Neural progenitor cell (in vitro differentiated cells): ENCODE results near the gene ARHGEF12. TPM values are rescaled to one million over a fixed set of nuclear protein-coding genes. Genes with fewer than 3 reads are reported as not detected.

Experiments used
- DNase-seq: peaks from one replicate; pipeline ENCODE4 v3.0.0-alpha.2; 2016; ENCODE audit warnings: low spot score
- H2AFZ ChIP-seq: fragments of 200-600 bp; sonication (generic); replicated peaks from 2 replicates; pipeline ENCODE4 v1.6.1; 2016; ENCODE audit warnings: antibody characterized with exemption
- H3F3A ChIP-seq: fragments of 200-600 bp; sonication (generic); 2 replicates; pipeline ENCODE4 v1.6.1; 2016; ENCODE audit warnings: antibody characterized with exemption, low read depth
- H3K27ac ChIP-seq: fragments of 200-600 bp; sonication (generic); 2 replicates; pipeline ENCODE4 v1.5.1; 2016; ENCODE audit warnings: mild to moderate bottlenecking
- H3K27me3 ChIP-seq: fragments of 200-600 bp; sonication (generic); 2 replicates; pipeline ENCODE4 v1.6.1; 2016; ENCODE audit warnings: mild to moderate bottlenecking, moderate library complexity
- H3K36me3 ChIP-seq: fragments of 200-600 bp; sonication (generic); 2 replicates; pipeline ENCODE4 v1.5.1; 2016
- H3K4me1 ChIP-seq: fragments of 200-600 bp; sonication (generic); 2 replicates; pipeline ENCODE4 v1.6.1; 2016; ENCODE audit warnings: mixed run types
- H3K4me2 ChIP-seq: fragments of 200-600 bp; sonication (generic); 2 replicates; pipeline ENCODE4 v1.6.1; 2016
- H3K4me3 ChIP-seq: fragments of 200-600 bp; sonication (generic); 2 replicates; pipeline ENCODE4 v1.5.1; 2016
- H3K79me2 ChIP-seq: fragments of 200-600 bp; sonication (generic); 2 replicates; pipeline ENCODE4 v1.6.1; 2016; ENCODE audit warnings: low read depth
- H3K9ac ChIP-seq: fragments of 200-600 bp; sonication (generic); 2 replicates; pipeline ENCODE4 v1.6.1; 2016
- H3K9me3 ChIP-seq: fragments of 200-600 bp; sonication (generic); 2 replicates; pipeline ENCODE4 v1.5.1; 2016; ENCODE audit warnings: low read depth
- H4K20me1 ChIP-seq: fragments of 200-600 bp; sonication (generic); 2 replicates; pipeline ENCODE4 v1.6.1; 2016; ENCODE audit warnings: low read depth
- H3K27ac Mint-ChIP-seq: 3 replicates; pipeline ENCODE4 v1.8.0; 2021; ENCODE audit warnings: mixed read lengths
- H3K27me3 Mint-ChIP-seq: 2 replicates; pipeline ENCODE4 v1.8.0; 2022; ENCODE audit warnings: low read depth, mild to moderate bottlenecking, inconsistent platforms, moderate library complexity, mixed read lengths; ENCODE audit not compliant: insufficient read depth
- H3K36me3 Mint-ChIP-seq: 3 replicates; pipeline ENCODE4 v1.8.0; 2021; ENCODE audit warnings: mixed read lengths
- H3K4me1 Mint-ChIP-seq: 3 replicates; pipeline ENCODE4 v1.8.0; 2021; ENCODE audit warnings: mixed read lengths
- H3K4me3 Mint-ChIP-seq: 3 replicates; pipeline ENCODE4 v1.8.0; 2021; ENCODE audit warnings: mild to moderate bottlenecking, moderate library complexity, mixed read lengths
- H3K9me3 Mint-ChIP-seq: 3 replicates; pipeline ENCODE4 v1.8.0; 2020; ENCODE audit warnings: mixed read lengths
- EZH2 ChIP-seq: fragments of 200-600 bp; sonication (generic); IDR thresholded peaks from 2 replicates; pipeline ENCODE4 v1.6.1; 2017; ENCODE audit warnings: antibody characterized with exemption, mild to moderate bottlenecking, moderate library complexity
- EZH2phosphoT487 ChIP-seq: fragments of 200-600 bp; sonication (generic); IDR thresholded peaks from 2 replicates; pipeline ENCODE4 v1.6.1; 2017; ENCODE audit warnings: antibody characterized with exemption
- total RNA-seq: library from RNA; depleted of rRNA; stranded (reverse); fragments of >200 nt; gene quantifications from 2 replicates; pipeline ENCODE4 v1.2.3, GENCODE V29; 2015; ENCODE audit warnings: low replicate concordance
- TF ChIP-seq, protein P1 (sequence below): fragments of 200-600 bp; sonication (generic); IDR thresholded peaks from 2 replicates; pipeline ENCODE4 v1.5.1; 2017; ENCODE audit warnings: antibody characterized with exemption, mild to moderate bottlenecking

Gene ARHGEF12
- total RNA-seq, 1 donor from 2014 or later = 31.3 TPM

DNA sequence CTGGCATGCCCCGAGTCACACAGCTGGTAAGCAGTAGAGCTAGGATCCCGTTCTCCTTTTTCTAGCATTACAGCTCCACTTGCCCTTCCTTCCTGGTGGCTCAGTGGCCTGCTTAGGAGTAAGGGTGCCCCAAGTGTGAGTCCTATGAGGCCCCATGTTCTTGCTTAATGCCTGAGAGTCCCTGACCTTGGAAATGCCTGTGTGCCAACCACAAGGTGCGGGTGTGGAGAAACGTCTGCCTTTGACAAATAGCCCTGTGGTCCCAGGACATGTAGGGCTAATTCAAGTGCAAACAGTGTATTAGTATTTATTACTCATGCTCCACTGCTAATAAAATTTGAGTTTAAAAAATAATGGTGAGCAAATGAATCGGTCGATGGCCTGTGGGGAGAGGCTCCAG lies 193.7 kb downstream of the ARHGEF12 start:
- TF ChIP-seq, protein P1, sequence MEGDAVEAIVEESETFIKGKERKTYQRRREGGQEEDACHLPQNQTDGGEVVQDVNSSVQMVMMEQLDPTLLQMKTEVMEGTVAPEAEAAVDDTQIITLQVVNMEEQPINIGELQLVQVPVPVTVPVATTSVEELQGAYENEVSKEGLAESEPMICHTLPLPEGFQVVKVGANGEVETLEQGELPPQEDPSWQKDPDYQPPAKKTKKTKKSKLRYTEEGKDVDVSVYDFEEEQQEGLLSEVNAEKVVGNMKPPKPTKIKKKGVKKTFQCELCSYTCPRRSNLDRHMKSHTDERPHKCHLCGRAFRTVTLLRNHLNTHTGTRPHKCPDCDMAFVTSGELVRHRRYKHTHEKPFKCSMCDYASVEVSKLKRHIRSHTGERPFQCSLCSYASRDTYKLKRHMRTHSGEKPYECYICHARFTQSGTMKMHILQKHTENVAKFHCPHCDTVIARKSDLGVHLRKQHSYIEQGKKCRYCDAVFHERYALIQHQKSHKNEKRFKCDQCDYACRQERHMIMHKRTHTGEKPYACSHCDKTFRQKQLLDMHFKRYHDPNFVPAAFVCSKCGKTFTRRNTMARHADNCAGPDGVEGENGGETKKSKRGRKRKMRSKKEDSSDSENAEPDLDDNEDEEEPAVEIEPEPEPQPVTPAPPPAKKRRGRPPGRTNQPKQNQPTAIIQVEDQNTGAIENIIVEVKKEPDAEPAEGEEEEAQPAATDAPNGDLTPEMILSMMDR = no peak
- TF ChIP-seq EZH2phosphoT487 (no peak), EZH2 (no peak)
- Mint-ChIP-seq H3K9me3 (no peaks in the 10 kb centered on the region), H3K27ac (no peak overlapping the region), H3K4me1 (peaks cover 24% of the 10 kb centered on the region), H3K4me3 (no peak overlapping the region), H3K36me3 (no peaks in the 10 kb centered on the region), H3K27me3 (peaks cover 27% of the 10 kb centered on the region)
- Histone ChIP-seq H3K79me2 (no peaks in the 10 kb centered on the region), H2AFZ (no peak overlapping the region), H3K27me3 (no peaks in the 10 kb centered on the region), H3K4me3 (no peak overlapping the region), H3F3A (peaks cover 33% of the 10 kb centered on the region), H3K4me1 (peaks cover 22% of the 10 kb centered on the region), H3K9ac (no peak overlapping the region), H4K20me1 (peaks cover 16% of the 10 kb centered on the region), H3K9me3 (no peaks in the 10 kb centered on the region), H3K36me3 (no peaks in the 10 kb centered on the region), H3K4me2 (no peak overlapping the region), H3K27ac (no peak overlapping the region)
- no peak for DNase-seq

DNA sequence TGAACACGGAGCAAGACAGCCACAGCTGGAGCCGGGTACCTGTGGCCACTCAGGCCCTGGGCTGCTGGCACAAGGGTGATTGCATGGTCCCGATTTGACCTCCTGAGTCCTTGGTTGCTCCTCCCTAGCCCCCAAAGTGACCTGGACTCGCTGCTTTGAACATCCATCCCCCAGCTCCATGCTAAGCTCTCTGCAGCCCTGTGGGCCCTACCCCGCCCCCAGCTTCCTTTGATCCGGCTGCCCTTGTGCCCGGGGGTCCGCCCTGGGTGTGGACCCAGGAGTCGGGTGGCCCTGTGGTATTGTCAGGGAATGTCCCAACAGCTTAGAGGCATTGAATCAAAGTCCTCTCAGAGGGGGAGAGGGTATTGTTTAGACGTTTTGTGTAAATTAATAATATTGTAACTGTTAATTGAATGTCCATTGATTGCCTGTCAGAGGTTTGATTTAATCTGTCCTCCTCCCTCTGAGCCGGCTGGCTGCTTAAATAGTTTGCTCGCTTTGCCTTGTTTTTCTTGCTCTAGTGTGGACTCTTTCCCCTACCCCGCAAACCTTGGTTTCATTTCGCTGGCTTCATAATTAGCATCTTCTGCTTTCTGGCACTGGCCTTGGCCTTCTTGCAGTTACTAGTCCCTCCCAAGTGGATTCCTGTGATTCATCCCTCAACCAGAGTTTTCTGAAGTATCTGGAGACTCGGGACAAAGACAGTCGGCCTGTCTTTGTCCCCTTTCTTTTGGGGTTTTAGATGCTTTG lies 196.0 kb downstream of the ARHGEF12 start:
- no peak for DNase-seq
- H3K4me2 ChIP-seq = peak overlapping the region; percentile 39
- no peaks in the 10 kb centered on the region for H3K79me2 ChIP-seq
- H2AFZ ChIP-seq = no peak overlapping the region
- H3K4me3 Mint-ChIP-seq = no peak overlapping the region
- H3K4me1 ChIP-seq = peaks cover 24% of the 10 kb centered on the region
- H3K4me1 Mint-ChIP-seq = peaks cover 21% of the 10 kb centered on the region
- peak overlapping the region; percentile 10 for H3K27ac Mint-ChIP-seq
- H3K9ac ChIP-seq = no peak overlapping the region
- peaks cover 23% of the 10 kb centered on the region for H3F3A ChIP-seq
- no peak overlapping the region for H3K4me3 ChIP-seq
- H3K9me3 Mint-ChIP-seq = no peaks in the 10 kb centered on the region
- H3K9me3 ChIP-seq = no peaks in the 10 kb centered on the region
- TF ChIP-seq EZH2 = no peak
- TF ChIP-seq, protein P1 = no peak
- TF ChIP-seq EZH2phosphoT487 = no peak
- H3K27me3 ChIP-seq = no peaks in the 10 kb centered on the region
- H3K36me3 Mint-ChIP-seq = no peaks in the 10 kb centered on the region
- H3K27me3 Mint-ChIP-seq = peaks cover 19% of the 10 kb centered on the region
- peaks cover 16% of the 10 kb centered on the region for H4K20me1 ChIP-seq
- H3K27ac ChIP-seq = no peak overlapping the region
- H3K36me3 ChIP-seq = no peaks in the 10 kb centered on the region

DNA sequence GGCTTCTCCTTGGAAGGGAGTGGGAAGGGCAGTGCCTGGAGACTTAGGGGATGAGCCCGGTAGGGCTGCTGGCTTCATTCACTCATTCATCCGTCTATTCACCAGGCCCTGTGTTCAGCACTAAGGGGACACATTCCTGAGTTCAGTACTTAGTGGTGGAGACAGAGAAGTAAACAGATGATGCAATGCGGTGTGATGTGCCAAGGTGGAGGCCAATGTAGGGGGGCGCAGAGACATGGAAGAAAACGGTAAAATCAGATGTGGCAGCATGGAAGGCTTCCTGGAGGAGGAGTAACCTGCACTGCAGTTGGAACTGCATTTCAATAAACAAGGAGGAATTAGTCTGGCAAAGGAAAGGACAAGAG lies 196.6 kb downstream of the ARHGEF12 start:
- Mint-ChIP-seq H3K9me3 (no peaks in the 10 kb centered on the region), H3K4me1 (peaks cover 21% of the 10 kb centered on the region), H3K4me3 (peak overlapping the region; percentile 12), H3K27ac (peak overlapping the region; percentile 10), H3K36me3 (no peaks in the 10 kb centered on the region), H3K27me3 (peaks cover 19% of the 10 kb centered on the region)
- H3K4me1 ChIP-seq = peaks cover 19% of the 10 kb centered on the region
- no peaks in the 10 kb centered on the region for H3K9me3 ChIP-seq
- no peak overlapping the region for H3K4me3 ChIP-seq
- no peak overlapping the region for H2AFZ ChIP-seq
- peaks cover 17% of the 10 kb centered on the region for H3F3A ChIP-seq
- H3K27me3 ChIP-seq = no peaks in the 10 kb centered on the region
- no peaks in the 10 kb centered on the region for H3K79me2 ChIP-seq
- no peak overlapping the region for H3K27ac ChIP-seq
- H4K20me1 ChIP-seq = peaks cover 16% of the 10 kb centered on the region
- H3K4me2 ChIP-seq = peak overlapping the region; percentile 39
- no peak overlapping the region for H3K9ac ChIP-seq
- no peaks in the 10 kb centered on the region for H3K36me3 ChIP-seq
- peak; percentile 62 for DNase-seq
- TF ChIP-seq, protein P1 = no peak
- TF ChIP-seq EZH2phosphoT487 (no peak), EZH2 (no peak)
